ENCODE data around the gene AMN. TPM values are rescaled to one million over a fixed set of nuclear protein-coding genes. Genes with fewer than 3 reads are reported as not detected.

AMN gene
- total RNA-seq, 5 donors from 2014 or later (not counting 1 experiment from before 2014, with no cell fraction given), result 5.2 to 15.0 (median 8.4) TPM

DNA sequence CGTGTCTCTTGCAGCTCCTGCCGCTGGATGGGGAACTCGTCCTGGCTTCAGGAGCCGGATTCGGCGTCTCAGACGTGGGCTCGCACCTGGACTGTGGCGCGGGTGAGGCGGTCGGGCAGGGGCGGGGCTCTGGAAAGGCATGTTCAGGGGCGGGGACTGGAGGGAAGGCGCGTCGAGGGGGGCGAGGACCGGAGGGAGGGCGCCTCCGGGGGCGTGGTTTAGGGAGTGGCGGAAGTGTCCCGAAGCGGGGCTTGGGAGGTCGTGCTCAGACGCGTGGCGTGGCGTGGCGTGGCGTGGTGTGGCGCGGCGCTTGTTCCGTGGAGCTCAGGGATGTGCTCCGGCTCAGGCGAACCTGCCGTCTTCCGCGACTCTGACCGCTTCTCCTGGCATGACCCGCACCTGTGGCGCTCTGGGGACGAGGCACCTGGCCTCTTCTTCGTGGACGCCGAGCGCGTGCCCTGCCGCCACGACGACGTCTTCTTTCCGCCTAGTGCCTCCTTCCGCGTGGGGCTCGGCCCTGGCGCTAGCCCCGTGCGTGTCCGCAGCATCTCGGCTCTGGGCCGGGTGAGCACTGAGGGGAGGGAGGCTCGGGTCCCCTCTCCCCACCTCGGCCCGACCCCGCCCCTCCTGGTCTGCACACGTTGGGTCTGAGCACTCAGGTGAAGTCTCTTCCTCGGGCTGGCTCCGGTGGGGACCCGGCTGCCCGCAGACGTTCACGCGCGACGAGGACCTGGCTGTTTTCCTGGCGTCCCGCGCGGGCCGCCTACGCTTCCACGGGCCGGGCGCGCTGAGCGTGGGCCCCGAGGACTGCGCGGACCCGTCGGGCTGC is 6.2 kb downstream of the AMN start:
- peak; percentile 83 to 89 (median 86) for ATAC-seq (replicated peaks in 1 of 4)
- CTCF ChIA-PET, result no interaction called here
- H3K36me3 Mint-ChIP-seq, result no peaks in the 10 kb centered on the region
- Histone ChIP-seq H3K4me3 (ENCODE audit: control insufficient read depth in 1 of 2, extremely low read depth in 1 of 2, low read length in 1 of 2) (peak overlapping the region; percentile 50 to 55), H3K4me1 (ENCODE audit: control insufficient read depth in 1 of 2, extremely low read depth in 1 of 2, insufficient read depth in 2 of 2, low read length in 2 of 2) (peaks cover 2 to 46% of the 10 kb centered on the region in 2 experiments), H3K27ac (ENCODE audit: low read length) (no peak overlapping the region), H3K36me3 (ENCODE audit: control insufficient read depth in 2 of 2, extremely low read depth in 1 of 2, insufficient read depth in 1 of 2, low read length in 1 of 2) (no peaks in the 10 kb centered on the region), H3K9me3 (no peaks in the 10 kb centered on the region), H3K27me3 (replicated peaks in 1 of 2; ENCODE audit: control insufficient read depth in 2 of 2, extremely low read depth in 1 of 2, insufficient read depth in 2 of 2, low read length in 1 of 2) (peaks cover 0 to 77% of the 10 kb centered on the region in 2 experiments)
- WGBS (ENCODE audit: insufficient coverage), result 5% methylated on average over 91 of the region's 94 CpGs
- no peak overlapping the region for H3K27ac Mint-ChIP-seq
- POLR2A ChIA-PET, result no interaction called here
- DNase-seq, result peak; percentile 61 to 84 (median 76)
- H3K4me1 Mint-ChIP-seq, result peaks cover 11 to 25% (median 18%) of the 10 kb centered on the region in 3 donors
- H3K9me3 Mint-ChIP-seq, result no peaks in the 10 kb centered on the region
- H3K27me3 Mint-ChIP-seq, result peaks cover 7 to 28% of the 10 kb centered on the region in 2 donors
- H3K4me3 Mint-ChIP-seq, result peak overlapping the region; percentile 70 to 74 (median 71)

- H3K9me3 Mint-ChIP-seq, result no peaks in the 10 kb centered on the region
- DNase-seq (no peak), ATAC-seq (replicated peaks in 1 of 4) (peak in 1 of 4 experiments; percentile 6)
- peaks cover 0 to 68% of the 10 kb centered on the region in 2 experiments for H3K27me3 ChIP-seq (replicated peaks in 1 of 2; ENCODE audit: control insufficient read depth in 2 of 2, extremely low read depth in 1 of 2, insufficient read depth in 2 of 2, low read length in 1 of 2)
- no peak overlapping the region for H3K27ac ChIP-seq (ENCODE audit: low read length)
- ChIA-PET CTCF (no interaction called here), POLR2A (no interaction called here)
- no peaks in the 10 kb centered on the region for H3K36me3 Mint-ChIP-seq
- no peaks in the 10 kb centered on the region for H3K9me3 ChIP-seq
- H3K27me3 Mint-ChIP-seq, result peaks cover 7 to 23% of the 10 kb centered on the region in 2 donors
- peaks cover 6 to 18% (median 11%) of the 10 kb centered on the region in 3 donors for H3K4me1 Mint-ChIP-seq
- H3K36me3 ChIP-seq (ENCODE audit: control insufficient read depth in 2 of 2, extremely low read depth in 1 of 2, insufficient read depth in 1 of 2, low read length in 1 of 2), result no peaks in the 10 kb centered on the region
- peaks cover 2 to 38% of the 10 kb centered on the region in 2 experiments for H3K4me1 ChIP-seq (ENCODE audit: control insufficient read depth in 1 of 2, extremely low read depth in 1 of 2, insufficient read depth in 2 of 2, low read length in 2 of 2)
- H3K27ac Mint-ChIP-seq, result no peak overlapping the region
- WGBS (ENCODE audit: insufficient coverage), result 10% methylated on average over 84 of the region's 94 CpGs
- H3K4me3 Mint-ChIP-seq, result peak overlapping the region; percentile 28 to 70 (median 49)
- peak overlapping the region; percentile 27 to 55 for H3K4me3 ChIP-seq (ENCODE audit: control insufficient read depth in 1 of 2, extremely low read depth in 1 of 2, low read length in 1 of 2)
Measured at GRCh38 chr14:102929241-102930137, 7.0 kb downstream of the AMN start.

- H3K36me3 Mint-ChIP-seq, result no peaks in the 10 kb centered on the region
- H3K27me3 Mint-ChIP-seq, result peaks cover 7 to 22% of the 10 kb centered on the region in 2 donors
- Histone ChIP-seq H3K9me3 (no peaks in the 10 kb centered on the region), H3K4me3 (ENCODE audit: control insufficient read depth in 1 of 2, extremely low read depth in 1 of 2, low read length in 1 of 2) (no peak overlapping the region), H3K36me3 (ENCODE audit: control insufficient read depth in 2 of 2, extremely low read depth in 1 of 2, insufficient read depth in 1 of 2, low read length in 1 of 2) (no peaks in the 10 kb centered on the region), H3K4me1 (ENCODE audit: control insufficient read depth in 1 of 2, extremely low read depth in 1 of 2, insufficient read depth in 2 of 2, low read length in 2 of 2) (peaks cover 2 to 33% of the 10 kb centered on the region in 2 experiments), H3K27ac (ENCODE audit: low read length) (no peak overlapping the region), H3K27me3 (replicated peaks in 1 of 2; ENCODE audit: control insufficient read depth in 2 of 2, extremely low read depth in 1 of 2, insufficient read depth in 2 of 2, low read length in 1 of 2) (peaks cover 0 to 61% of the 10 kb centered on the region in 2 experiments)
- CTCF ChIA-PET, result no interaction called here
- H3K4me3 Mint-ChIP-seq, result peak overlapping the region in 1 of 3 donors; percentile 53
- DNase-seq (peak in 2 of 35 experiments; percentile 22 to 30), ATAC-seq (replicated peaks in 1 of 4) (no peak)
- H3K4me1 Mint-ChIP-seq, result peaks cover 5 to 18% (median 7%) of the 10 kb centered on the region in 3 donors
- H3K27ac Mint-ChIP-seq, result no peak overlapping the region
- POLR2A ChIA-PET, result no interaction called here
- no peaks in the 10 kb centered on the region for H3K9me3 Mint-ChIP-seq
- WGBS (ENCODE audit: insufficient coverage), result 16% methylated on average over 62 of the region's 74 CpGs
Measured at GRCh38 chr14:102930138-102930752, 7.8 kb downstream of the AMN start.

GRCh38 chr14:102930753-102931579 is 8.5 kb downstream of the AMN start:
- ChIA-PET POLR2A (no interaction called here), CTCF (no interaction called here)
- H3K27ac ChIP-seq (ENCODE audit: low read length), result no peak overlapping the region
- H3K9me3 ChIP-seq, result no peaks in the 10 kb centered on the region
- peaks cover 0 to 54% of the 10 kb centered on the region in 2 experiments for H3K27me3 ChIP-seq (replicated peaks in 1 of 2; ENCODE audit: control insufficient read depth in 2 of 2, extremely low read depth in 1 of 2, insufficient read depth in 2 of 2, low read length in 1 of 2)
- no peak for ATAC-seq (replicated peaks in 1 of 4)
- Mint-ChIP-seq H3K4me3 (peak overlapping the region in 2 of 3 donors; percentile 21 to 37), H3K9me3 (no peaks in the 10 kb centered on the region), H3K36me3 (no peaks in the 10 kb centered on the region), H3K27me3 (peaks cover 2 to 17% of the 10 kb centered on the region in 2 donors), H3K27ac (no peak overlapping the region), H3K4me1 (peaks cover 5 to 16% (median 5%) of the 10 kb centered on the region in 3 donors)
- WGBS (ENCODE audit: insufficient coverage), result 82% methylated on average over 32 of the region's 34 CpGs
- no peak for DNase-seq
- no peaks in the 10 kb centered on the region for H3K36me3 ChIP-seq (ENCODE audit: control insufficient read depth in 2 of 2, extremely low read depth in 1 of 2, insufficient read depth in 1 of 2, low read length in 1 of 2)
- no peak overlapping the region for H3K4me3 ChIP-seq (ENCODE audit: control insufficient read depth in 1 of 2, extremely low read depth in 1 of 2, low read length in 1 of 2)
- H3K4me1 ChIP-seq (ENCODE audit: control insufficient read depth in 1 of 2, extremely low read depth in 1 of 2, insufficient read depth in 2 of 2, low read length in 2 of 2), result peaks cover 2 to 33% of the 10 kb centered on the region in 2 experiments

DNA sequence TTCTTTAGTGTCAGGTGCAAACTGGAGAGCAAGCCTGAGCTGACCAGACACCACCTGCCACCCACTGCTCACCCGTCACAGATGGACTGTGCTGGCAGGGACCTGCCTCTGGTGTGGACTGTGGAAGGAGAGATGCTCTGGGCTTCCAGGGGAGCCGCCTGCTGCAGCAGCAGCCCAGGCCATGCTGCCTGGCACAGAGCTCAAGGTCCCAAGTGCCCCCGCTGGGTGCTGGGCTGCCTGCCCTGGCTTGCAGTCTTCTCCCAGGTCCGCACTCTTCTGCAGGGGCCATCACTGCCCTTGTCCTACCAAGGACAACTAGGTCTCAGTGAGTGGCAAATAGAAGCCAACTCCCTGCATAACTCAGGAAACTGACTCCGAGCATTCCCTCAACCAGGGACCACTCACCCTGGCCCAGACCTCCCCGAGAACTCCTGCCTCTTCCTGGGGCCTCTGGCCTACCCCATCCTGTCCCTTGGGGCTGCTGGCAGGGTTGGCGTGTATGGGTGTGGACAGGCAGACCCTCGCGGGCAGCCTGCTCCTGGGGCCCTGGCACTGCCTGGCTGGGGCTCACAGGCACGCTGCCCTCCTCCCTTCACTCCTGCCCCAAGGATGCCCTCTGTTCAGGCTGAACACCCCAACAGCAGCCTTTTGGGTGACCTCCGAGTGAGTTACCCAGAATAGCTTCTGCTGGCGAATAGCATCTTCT is 9.3 kb downstream of the AMN start:
- no peaks in the 10 kb centered on the region for H3K36me3 Mint-ChIP-seq

More for the DNA sequence above, 9.3 kb downstream of the AMN start:
- ChIA-PET CTCF (no interaction called here), POLR2A (no interaction called here)
- Histone ChIP-seq H3K4me1 (ENCODE audit: control insufficient read depth in 1 of 2, extremely low read depth in 1 of 2, insufficient read depth in 2 of 2, low read length in 2 of 2) (peaks cover 2 to 33% of the 10 kb centered on the region in 2 experiments), H3K27ac (ENCODE audit: low read length) (no peak overlapping the region), H3K4me3 (ENCODE audit: control insufficient read depth in 1 of 2, extremely low read depth in 1 of 2, low read length in 1 of 2) (no peak overlapping the region), H3K36me3 (ENCODE audit: control insufficient read depth in 2 of 2, extremely low read depth in 1 of 2, insufficient read depth in 1 of 2, low read length in 1 of 2) (no peaks in the 10 kb centered on the region), H3K9me3 (no peaks in the 10 kb centered on the region), H3K27me3 (replicated peaks in 1 of 2; ENCODE audit: control insufficient read depth in 2 of 2, extremely low read depth in 1 of 2, insufficient read depth in 2 of 2, low read length in 1 of 2) (peaks cover 0 to 47% of the 10 kb centered on the region in 2 experiments)
- H3K4me3 Mint-ChIP-seq, result peak overlapping the region in 1 of 3 donors; percentile 37
- DNase-seq (no peak), ATAC-seq (replicated peaks in 1 of 4) (no peak)
- H3K9me3 Mint-ChIP-seq, result no peaks in the 10 kb centered on the region
- WGBS (ENCODE audit: insufficient coverage), result 89% methylated on average over 9 of the region's 12 CpGs
- no peak overlapping the region for H3K27ac Mint-ChIP-seq
- peaks cover 0 to 13% of the 10 kb centered on the region in 2 donors for H3K27me3 Mint-ChIP-seq
- H3K4me1 Mint-ChIP-seq, result peaks cover 3 to 13% (median 5%) of the 10 kb centered on the region in 3 donors

Measured in T-cell (primary cell).